ENCODE data around the gene PROCR. TPM values are rescaled to one million over a fixed set of nuclear protein-coding genes. Genes with fewer than 3 reads are reported as not detected.

The PROCR gene
- polyA plus RNA-seq, 1 donor from 2014 or later: 0.30 TPM

DNA sequence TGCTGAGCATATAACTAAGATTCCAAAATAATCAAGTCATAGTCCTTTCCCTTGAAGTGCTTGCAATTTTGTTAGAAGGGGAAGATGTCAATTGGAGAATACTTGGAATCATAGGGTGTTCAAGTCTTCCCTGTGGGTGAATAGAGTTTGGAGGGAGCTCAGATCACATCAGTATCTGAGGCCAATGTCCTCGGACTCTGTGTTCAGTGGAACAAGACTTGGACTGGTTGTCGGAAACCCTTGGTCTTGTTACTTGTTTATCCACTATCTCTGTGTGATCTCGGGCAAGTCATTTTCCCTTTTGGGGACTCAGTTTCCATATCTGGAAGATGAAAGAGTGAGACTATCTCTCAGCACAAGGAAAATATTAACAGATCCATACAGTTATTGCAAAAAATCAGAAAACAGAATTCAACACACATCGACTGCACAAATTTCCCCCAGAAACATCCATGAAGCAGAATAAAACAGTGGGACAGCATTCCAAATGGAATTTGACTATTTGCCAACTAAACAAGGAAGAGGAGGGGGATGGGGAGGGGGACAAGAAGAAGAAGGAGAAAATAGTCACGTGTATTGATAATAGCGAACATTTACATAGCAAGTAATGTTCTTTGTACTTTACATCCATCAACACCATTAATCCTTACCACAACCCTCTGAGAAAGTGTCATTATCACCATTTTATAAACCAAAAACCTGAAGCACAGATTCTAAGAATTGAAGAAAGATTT, 20.9 kb upstream of the PROCR start:
- Histone ChIP-seq H3K9me2 (ENCODE audit: insufficient read depth, low read length) (no peaks in the 10 kb centered on the region), H4K20me1 (ENCODE audit: insufficient read depth) (no peaks in the 10 kb centered on the region), H3K4me3 (ENCODE audit: low read length) (no peak overlapping the region), H3F3A (ENCODE audit: insufficient read depth, low read length, poor library complexity, severe bottlenecking) (no peaks in the 10 kb centered on the region), H3K9me3 (ENCODE audit: low read length) (no peaks in the 10 kb centered on the region), H3K27me3 (ENCODE audit: insufficient read depth, low read depth, low read length) (no peaks in the 10 kb centered on the region), H3K36me3 (ENCODE audit: insufficient read depth, low read length) (no peaks in the 10 kb centered on the region), H3K27ac (ENCODE audit: low read length) (no peak overlapping the region), H3K4me2 (ENCODE audit: low read length) (no peak overlapping the region), H3K9ac (ENCODE audit: low read length) (no peak overlapping the region), H2AFZ (ENCODE audit: low read depth, low read length) (no peak overlapping the region), H3K79me2 (replicated peaks; ENCODE audit: insufficient read depth, low read length) (no peaks in the 10 kb centered on the region)
- TF ChIP-seq MXI1 (conservative IDR thresholded peaks at IDR 0.05; ENCODE audit: poor library complexity, severe bottlenecking) (no peak), POLR2AphosphoS5 (IDR thresholded peaks at IDR 0.05) (no peak), EP300 (conservative IDR thresholded peaks at IDR 0.05; ENCODE audit: poor library complexity, severe bottlenecking) (no peak), RAD21 (conservative IDR thresholded peaks at IDR 0.05) (no peak), TAF1 (IDR thresholded peaks at IDR 0.05; ENCODE audit: low read depth) (no peak), SMC3 (conservative IDR thresholded peaks at IDR 0.05; ENCODE audit: poor library complexity) (no peak), EZH2 (IDR thresholded peaks at IDR 0.05; ENCODE audit: borderline replicate concordance, insufficient read depth, low read length, poor library complexity, severe bottlenecking) (no peak)
- TF ChIP-seq, protein P1, sequence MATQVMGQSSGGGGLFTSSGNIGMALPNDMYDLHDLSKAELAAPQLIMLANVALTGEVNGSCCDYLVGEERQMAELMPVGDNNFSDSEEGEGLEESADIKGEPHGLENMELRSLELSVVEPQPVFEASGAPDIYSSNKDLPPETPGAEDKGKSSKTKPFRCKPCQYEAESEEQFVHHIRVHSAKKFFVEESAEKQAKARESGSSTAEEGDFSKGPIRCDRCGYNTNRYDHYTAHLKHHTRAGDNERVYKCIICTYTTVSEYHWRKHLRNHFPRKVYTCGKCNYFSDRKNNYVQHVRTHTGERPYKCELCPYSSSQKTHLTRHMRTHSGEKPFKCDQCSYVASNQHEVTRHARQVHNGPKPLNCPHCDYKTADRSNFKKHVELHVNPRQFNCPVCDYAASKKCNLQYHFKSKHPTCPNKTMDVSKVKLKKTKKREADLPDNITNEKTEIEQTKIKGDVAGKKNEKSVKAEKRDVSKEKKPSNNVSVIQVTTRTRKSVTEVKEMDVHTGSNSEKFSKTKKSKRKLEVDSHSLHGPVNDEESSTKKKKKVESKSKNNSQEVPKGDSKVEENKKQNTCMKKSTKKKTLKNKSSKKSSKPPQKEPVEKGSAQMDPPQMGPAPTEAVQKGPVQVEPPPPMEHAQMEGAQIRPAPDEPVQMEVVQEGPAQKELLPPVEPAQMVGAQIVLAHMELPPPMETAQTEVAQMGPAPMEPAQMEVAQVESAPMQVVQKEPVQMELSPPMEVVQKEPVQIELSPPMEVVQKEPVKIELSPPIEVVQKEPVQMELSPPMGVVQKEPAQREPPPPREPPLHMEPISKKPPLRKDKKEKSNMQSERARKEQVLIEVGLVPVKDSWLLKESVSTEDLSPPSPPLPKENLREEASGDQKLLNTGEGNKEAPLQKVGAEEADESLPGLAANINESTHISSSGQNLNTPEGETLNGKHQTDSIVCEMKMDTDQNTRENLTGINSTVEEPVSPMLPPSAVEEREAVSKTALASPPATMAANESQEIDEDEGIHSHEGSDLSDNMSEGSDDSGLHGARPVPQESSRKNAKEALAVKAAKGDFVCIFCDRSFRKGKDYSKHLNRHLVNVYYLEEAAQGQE (IDR thresholded peaks at IDR 0.05; ENCODE audit: borderline replicate concordance): no peak
- TF ChIP-seq, protein P2, sequence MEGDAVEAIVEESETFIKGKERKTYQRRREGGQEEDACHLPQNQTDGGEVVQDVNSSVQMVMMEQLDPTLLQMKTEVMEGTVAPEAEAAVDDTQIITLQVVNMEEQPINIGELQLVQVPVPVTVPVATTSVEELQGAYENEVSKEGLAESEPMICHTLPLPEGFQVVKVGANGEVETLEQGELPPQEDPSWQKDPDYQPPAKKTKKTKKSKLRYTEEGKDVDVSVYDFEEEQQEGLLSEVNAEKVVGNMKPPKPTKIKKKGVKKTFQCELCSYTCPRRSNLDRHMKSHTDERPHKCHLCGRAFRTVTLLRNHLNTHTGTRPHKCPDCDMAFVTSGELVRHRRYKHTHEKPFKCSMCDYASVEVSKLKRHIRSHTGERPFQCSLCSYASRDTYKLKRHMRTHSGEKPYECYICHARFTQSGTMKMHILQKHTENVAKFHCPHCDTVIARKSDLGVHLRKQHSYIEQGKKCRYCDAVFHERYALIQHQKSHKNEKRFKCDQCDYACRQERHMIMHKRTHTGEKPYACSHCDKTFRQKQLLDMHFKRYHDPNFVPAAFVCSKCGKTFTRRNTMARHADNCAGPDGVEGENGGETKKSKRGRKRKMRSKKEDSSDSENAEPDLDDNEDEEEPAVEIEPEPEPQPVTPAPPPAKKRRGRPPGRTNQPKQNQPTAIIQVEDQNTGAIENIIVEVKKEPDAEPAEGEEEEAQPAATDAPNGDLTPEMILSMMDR (IDR thresholded peaks at IDR 0.05; ENCODE audit: poor library complexity, severe bottlenecking): no peak

DNA sequence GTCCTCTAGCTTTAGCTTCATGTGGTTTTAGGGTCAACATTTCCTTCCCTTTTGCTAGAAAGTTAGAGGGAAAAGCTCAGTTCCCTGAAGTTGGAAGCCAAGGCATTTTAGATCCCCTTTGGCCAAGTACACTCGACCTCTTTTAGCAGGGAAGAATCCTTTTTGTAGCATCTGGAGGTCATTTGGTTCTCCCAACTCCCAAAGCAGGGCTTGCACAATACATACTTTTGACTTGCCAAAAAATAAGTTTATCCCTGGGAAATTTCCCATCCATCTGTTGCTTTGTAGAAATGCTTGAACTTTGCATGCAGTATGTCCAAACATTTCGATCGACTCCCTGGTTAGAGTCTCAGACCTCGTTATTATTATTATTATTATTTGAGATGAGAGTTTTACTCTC, 20.1 kb upstream of the PROCR start:
- H3F3A ChIP-seq (ENCODE audit: insufficient read depth, low read length, poor library complexity, severe bottlenecking): no peaks in the 10 kb centered on the region
- TF ChIP-seq, protein P1 (IDR thresholded peaks at IDR 0.05; ENCODE audit: borderline replicate concordance): no peak
- TF ChIP-seq RAD21 (conservative IDR thresholded peaks at IDR 0.05) (no peak), POLR2AphosphoS5 (IDR thresholded peaks at IDR 0.05) (no peak), MXI1 (conservative IDR thresholded peaks at IDR 0.05; ENCODE audit: poor library complexity, severe bottlenecking) (no peak), SMC3 (conservative IDR thresholded peaks at IDR 0.05; ENCODE audit: poor library complexity) (no peak), EZH2 (IDR thresholded peaks at IDR 0.05; ENCODE audit: borderline replicate concordance, insufficient read depth, low read length, poor library complexity, severe bottlenecking) (no peak), EP300 (conservative IDR thresholded peaks at IDR 0.05; ENCODE audit: poor library complexity, severe bottlenecking) (no peak), TAF1 (IDR thresholded peaks at IDR 0.05; ENCODE audit: low read depth) (no peak)
- TF ChIP-seq, protein P2 (IDR thresholded peaks at IDR 0.05; ENCODE audit: poor library complexity, severe bottlenecking): no peak
- no peak overlapping the region for H3K9ac ChIP-seq (ENCODE audit: low read length)
- H3K27ac ChIP-seq (ENCODE audit: low read length): no peak overlapping the region
- H3K9me3 ChIP-seq (ENCODE audit: low read length): no peaks in the 10 kb centered on the region
- H3K4me2 ChIP-seq (ENCODE audit: low read length): no peak overlapping the region
- no peaks in the 10 kb centered on the region for H3K36me3 ChIP-seq (ENCODE audit: insufficient read depth, low read length)
- H3K9me2 ChIP-seq (ENCODE audit: insufficient read depth, low read length): no peaks in the 10 kb centered on the region
- H3K27me3 ChIP-seq (ENCODE audit: insufficient read depth, low read depth, low read length): no peaks in the 10 kb centered on the region
- H3K79me2 ChIP-seq (replicated peaks; ENCODE audit: insufficient read depth, low read length): no peaks in the 10 kb centered on the region
- H2AFZ ChIP-seq (ENCODE audit: low read depth, low read length): no peak overlapping the region
- no peak overlapping the region for H3K4me3 ChIP-seq (ENCODE audit: low read length)
- no peaks in the 10 kb centered on the region for H4K20me1 ChIP-seq (ENCODE audit: insufficient read depth)

All from neural cell (in vitro differentiated cells).